ENCODE measurements around the gene ZBED1.
"Not testable (repeated sequence)": the region's sequence is repeated elsewhere in the genome, so short reads cannot be mapped to it uniquely, and the experiment has no call there.

ZBED1 gene

DNA sequence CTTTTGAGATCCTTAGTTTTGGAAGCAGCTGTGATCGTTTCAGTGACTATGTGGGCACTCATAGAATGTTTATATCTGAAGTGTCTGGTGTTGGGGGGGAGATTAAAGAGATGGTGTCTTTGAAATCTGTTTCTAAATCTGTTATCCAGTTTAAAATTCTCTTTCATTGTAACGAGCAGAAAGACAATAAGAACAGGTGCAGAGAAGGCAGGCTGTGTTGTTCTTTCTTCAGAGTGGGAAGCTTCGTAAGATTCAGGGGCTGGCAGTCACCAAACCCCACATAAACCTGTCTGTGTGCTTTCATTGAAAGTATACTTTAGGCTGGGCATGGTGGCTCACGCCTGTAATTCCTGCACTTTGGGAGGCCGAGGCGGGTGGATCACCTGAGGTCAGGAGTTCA, 16.3 kb upstream of the ZBED1 start:
- no peak for DNase-seq

DNA sequence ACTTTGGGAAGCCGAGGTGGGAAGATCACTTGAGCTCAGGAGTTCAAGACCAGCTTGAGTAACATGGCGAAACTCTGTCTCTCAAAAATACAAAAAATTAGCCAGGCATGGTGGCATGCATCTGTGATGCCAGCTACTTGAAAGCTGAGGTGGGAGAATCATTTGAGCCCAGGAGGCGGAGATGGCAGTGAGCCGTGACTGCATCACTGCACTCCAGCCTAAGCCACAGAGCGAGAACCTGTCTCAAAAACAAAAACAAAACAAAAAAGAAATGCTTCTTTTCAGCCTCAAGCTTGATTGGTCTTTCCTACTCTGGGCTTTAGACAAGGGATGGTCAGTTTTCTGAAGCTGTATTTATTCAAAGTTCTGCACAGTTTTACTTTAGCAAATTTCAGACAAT, 15.8 kb upstream of the ZBED1 start:
- DNase-seq = no peak

DNA sequence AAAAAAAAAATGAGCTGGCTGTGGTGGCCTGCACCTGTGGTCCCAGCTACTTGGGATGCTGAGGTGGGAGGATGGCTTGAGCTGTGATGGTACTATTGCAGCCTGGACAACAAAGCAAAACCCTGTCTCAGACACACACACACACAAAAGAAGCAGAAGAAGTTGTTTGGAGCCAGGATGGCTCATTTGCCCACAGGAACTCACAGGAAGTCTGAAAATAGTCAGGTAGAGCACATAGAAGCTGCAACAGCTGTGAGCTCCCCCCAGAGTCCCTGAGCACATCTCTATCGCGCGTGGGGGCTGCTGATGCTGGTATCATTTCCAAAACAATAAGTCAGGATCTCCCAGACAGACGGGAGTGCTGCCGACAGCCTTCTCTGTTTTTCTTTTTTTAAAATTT, 13.4 kb upstream of the ZBED1 start:
- DNase-seq = no peak

DNA sequence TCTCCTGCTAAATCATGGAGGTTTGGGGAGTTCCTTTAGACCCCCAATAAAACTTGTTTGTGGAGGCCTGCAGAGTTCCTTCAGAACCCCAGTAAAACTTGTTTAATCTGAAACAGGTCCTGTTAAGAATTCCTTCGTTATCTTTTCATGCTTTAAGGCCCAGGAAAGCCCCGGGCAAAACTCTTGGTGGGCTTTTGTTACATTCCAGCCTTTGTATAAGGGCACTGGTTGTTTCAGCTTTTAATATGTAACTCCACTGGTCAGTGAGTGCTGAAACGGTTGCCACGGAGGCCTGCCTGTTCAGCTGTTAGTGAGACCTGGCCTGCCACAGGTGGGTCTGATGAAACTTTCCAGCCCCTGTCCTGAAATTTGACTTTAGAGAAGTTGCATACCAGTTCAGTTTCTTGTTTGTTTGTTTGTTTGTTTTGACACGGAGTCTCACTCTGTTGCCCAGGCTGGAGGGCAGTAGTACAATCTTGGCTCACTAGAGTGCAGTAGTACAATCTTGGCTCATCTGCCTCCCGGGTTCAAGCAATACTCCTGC, 12.4 kb upstream of the ZBED1 start:
- no peak for DNase-seq

DNA sequence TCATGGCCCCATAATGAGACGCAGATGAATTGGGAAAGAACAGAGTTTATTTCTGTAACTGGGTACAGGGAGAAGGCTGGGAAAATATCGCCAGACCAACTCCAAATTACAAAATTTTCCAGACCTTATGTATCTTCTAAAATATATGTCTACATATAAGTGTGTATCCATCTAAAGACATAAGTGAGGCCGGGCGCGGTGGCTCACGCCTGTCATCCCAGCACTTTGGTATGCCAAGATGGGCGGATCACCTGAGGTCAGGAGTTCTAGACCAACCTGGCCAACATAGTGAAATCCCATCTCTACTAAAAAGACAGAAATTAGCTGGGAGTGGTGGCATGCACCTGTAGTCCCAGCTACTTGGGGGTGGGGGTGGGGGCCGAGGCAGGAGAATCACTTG, 11.7 kb upstream of the ZBED1 start:
- DNase-seq = no peak

- no peak for DNase-seq
These were observed 10.6 kb upstream of the ZBED1 start for GRCh38 chrX:2511326-2511725.

- no peak for DNase-seq
These were observed 8.0 kb upstream of the ZBED1 start for GRCh38 chrX:2508648-2509335.

DNA sequence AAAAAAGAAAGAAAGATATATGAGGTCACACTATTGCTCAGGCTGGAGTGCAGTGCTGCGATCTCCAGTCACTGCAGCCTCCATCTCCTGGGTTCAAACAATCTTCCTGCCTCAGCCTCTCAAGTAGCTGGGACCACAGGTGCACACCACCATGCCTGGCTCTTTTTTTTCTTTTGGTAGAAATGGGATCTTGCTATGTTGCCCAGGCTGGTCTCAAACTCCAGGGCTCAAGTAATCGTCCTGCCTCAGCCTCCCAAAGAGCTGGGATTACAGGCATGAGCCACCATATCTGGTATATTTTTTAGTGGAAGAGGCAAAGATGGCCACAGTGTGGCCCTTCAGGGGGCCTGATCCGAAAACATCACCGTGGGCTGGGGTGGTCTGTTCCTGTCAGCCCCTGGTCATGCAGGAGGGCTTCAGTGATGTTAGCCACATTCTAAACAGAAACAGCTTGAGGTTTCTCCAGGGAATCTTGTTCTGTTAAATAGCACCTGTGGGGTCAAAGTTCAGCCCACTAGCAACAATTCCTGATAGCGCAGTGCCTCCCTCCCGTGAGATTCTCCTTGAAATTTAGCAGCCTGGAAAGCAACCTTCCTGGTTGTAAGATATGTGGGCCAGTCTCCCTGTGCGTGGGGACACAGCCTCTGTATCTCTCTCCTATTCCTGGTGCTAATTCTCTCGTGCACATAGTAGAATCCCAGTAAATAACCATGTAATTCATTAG, 7.3 kb upstream of the ZBED1 start:
- no peak for DNase-seq

- DNase-seq = no peak
These were observed 6.4 kb upstream of the ZBED1 start for GRCh38 chrX:2507196-2507595.

DNA sequence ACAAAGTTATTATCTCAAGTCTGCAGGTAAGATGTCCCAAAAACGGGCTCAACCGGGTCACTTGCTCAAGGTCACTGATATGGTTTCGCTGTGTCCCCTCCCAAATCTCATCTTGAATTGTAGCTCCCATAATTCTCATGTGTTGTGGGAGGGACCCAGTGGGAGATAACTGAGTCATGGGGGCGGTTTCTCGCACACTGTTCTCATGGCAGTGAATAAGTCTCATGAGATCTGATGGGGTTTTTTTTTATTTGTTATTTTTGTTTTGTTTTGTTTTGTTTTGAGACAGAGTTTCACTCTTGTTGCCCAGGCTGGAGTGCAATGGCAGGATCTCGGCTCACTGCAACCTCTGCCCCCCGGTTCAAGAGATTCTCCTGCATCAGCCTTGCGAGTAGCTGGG, 4.6 kb upstream of the ZBED1 start:
- not testable (repeated sequence) for DNase-seq

GRCh38 chrX:2504706-2505332, 4.0 kb upstream of the ZBED1 start:
- DNase-seq = no peak

- no peak for DNase-seq
These were observed 3.1 kb upstream of the ZBED1 start for GRCh38 chrX:2503591-2504500.

- DNase-seq = no peak
These were observed 2.1 kb upstream of the ZBED1 start for GRCh38 chrX:2502668-2503519.

GRCh38 chrX:2502120-2502667, 1.4 kb upstream of the ZBED1 start:
- no peak for DNase-seq

GRCh38 chrX:2501559-2502102, 855 bp upstream of the ZBED1 start:
- DNase-seq = no peak

GRCh38 chrX:2500091-2500802, 529 bp downstream of the ZBED1 start:
- DNase-seq = no peak

DNA sequence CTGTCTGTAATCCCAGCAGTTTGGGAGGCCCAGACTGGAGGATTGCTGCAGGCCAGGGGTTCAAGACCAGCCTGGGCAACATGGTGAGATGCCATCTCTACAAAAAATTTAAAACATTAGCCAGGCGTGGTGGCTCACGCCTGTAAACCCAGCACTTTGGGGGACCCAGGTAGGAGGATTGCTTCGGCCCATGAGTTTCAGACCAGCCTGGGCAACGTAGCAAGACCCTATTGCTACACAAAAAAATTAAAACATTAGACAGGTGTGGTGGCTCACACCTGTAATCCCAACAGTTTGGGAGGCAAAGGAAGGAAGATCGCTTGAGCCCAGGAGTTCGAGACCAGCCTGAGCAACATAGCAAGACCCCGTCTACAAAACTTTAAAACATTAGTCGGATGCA, 1.3 kb downstream of the ZBED1 start:
- no peak for DNase-seq

GRCh38 chrX:2498781-2499302, 1.9 kb downstream of the ZBED1 start:
- DNase-seq = no peak

DNA sequence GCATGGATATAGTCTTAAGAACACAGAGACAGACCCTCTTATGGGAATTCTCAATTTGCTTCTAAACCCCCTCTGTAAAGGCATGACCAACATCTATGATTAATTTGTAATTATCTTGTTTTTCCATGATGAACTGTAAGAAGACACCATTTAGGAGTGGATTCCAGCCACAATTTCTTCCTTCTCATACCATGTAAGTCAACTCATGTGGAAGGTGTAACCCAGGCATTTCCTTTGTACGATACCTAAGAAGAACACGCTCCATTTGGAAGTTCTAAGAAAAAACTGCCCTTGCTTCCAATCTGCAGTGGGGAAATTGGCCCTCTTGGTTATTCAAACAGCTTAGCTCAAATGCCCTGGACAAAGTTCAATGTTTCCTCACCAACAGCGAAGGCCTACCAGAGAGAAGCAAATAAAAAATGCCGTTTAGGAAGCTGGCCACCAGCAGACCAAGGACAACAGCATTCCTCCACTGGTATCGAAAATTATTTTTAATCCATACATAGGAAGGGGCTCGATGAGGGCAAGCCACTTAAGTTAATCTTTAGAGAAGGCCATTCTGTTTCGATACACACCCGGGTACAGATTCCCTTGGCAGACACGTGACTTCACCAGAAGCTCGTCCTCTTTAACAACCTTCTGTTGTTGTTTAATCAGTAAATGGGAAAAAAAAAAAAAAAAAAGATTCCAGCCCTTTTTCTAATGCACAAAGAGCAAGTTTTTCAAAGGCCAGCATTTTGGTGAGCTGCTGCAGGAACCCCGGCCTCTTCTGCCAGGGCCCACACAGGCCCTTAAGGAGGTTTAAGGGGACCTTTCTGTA, 2.6 kb downstream of the ZBED1 start:
- no peak for DNase-seq
